NAMALWA (cell line): ENCODE results near the gene ZSCAN21.

Experiments
- DNase-seq: peaks from one replicate; pipeline ENCODE4 v3.0.0-alpha.2; 2015; ENCODE audit warnings: low spot score

Gene ZSCAN21

GRCh38 chr7:100029596-100029995, 20.0 kb upstream of the ZSCAN21 start:
- DNase-seq = no peak

DNA sequence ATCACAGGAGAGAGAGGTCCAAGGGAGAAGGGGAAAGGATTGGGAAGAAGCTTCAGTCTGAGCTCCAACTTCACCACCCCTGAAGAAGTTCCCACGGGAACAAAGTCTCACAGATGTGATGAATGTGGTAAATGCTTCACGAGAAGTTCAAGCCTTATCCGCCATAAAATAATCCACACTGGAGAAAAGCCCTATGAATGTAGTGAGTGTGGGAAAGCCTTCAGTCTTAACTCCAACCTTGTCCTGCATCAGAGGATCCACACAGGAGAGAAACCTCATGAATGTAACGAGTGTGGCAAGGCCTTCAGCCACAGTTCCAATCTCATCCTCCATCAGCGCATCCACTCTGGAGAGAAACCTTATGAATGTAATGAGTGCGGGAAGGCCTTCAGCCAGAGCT, 16.0 kb upstream of the ZSCAN21 start:
- no peak for DNase-seq

- no peak for DNase-seq
Observed at GRCh38 chr7:100034871-100035510, 14.6 kb upstream of the ZSCAN21 start.

DNA sequence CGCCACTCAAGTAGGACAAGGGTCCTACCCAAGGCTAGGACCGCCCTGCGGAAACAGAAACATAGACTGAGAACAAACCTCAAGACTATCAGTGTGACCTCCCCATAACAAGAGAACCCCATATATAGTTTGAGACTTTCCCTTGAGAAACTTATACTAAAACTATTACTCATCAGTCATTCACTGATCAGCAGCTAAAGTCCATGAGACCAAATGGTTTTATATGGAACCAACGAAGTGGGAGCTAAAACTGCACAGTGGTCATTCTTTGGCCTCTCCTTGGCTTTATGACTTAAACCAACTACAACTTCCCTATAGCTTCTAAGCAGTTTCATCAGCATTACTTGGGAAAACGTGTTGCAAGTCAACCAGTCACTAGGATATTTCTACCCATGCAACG, 13.7 kb upstream of the ZSCAN21 start:
- no peak for DNase-seq

DNA sequence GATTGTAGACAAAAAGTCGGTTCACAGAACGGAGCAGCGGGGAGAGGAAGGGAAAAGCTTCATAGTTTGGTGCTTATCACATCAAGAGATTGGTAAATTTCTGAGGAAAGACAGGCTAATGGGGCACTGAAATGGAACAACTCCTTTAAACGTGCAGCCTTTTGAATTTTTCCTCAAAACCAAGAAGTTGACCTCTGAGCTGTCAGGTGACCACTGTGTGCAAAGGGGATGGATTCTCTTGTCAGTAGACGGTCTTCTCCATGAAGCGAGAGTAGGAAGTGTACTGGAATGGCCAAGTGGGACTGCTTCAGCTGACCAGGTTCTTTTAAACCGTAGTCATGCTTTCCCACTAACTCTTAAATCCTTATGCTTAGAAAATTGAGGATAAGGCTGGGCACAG, 11.2 kb upstream of the ZSCAN21 start:
- no peak for DNase-seq

DNA sequence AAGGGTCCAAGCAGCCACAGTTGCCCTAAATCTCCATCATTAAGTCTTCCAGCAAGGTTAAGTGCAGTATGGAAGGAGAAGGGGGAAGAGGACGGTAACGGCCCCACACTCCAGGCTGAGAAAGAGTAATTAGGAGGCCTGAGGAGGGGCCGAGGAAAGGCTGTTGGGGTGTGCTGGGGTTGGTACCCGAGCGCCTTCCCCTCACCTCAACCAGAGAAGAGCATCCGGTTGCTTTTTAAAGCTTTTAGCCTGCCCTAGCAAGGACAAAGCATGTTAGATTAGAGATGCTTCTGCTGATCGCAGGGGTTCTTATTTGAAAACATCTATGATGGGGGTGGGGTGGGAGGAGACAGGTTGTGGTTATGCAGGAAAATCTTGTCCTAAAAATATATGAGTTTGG, 9.0 kb upstream of the ZSCAN21 start:
- no peak for DNase-seq

GRCh38 chr7:100044718-100045117, 4.9 kb upstream of the ZSCAN21 start:
- peak; percentile 34 for DNase-seq

- DNase-seq = peak; percentile 42
Observed at GRCh38 chr7:100048680-100049079, 894 bp upstream of the ZSCAN21 start.

DNA sequence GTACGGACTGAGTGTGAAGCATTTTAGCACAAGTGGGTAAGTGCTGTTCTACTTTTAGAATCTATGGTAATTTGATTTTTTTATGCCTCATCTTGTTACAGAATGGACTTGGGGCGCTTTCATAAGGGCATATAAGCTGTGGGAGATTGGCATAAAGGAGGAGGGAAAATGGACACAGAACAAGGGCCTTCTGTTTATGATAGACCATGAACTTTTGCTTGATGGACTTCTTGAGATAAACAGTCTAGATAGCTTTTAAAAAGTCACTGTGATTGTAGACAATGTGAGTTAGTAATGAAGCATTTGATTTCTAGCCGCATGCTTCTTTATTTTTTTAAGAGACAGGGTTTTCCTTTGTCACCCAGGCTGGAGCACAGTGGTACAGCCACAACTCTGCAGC, 2.0 kb downstream of the ZSCAN21 start:
- DNase-seq = no peak

DNA sequence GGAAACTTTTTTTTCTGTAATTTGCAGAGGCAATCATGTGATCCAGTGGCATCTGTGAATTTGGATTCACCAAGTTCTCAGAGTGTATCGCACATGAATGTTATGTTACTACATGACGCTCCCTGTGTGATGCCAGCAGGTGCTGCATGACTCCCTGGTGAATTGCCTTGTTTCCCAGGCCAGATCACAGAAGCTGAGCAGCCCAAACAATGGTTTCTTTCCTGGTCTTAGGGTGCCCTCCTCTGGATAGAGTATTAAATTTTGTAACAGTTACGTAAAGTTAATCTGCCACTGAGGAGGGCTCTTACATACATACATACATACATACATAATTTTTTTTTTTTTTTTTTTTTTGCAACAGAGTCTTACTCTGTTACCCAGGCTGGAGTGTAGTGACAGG, 3.6 kb downstream of the ZSCAN21 start:
- DNase-seq = peak; percentile 89

DNA sequence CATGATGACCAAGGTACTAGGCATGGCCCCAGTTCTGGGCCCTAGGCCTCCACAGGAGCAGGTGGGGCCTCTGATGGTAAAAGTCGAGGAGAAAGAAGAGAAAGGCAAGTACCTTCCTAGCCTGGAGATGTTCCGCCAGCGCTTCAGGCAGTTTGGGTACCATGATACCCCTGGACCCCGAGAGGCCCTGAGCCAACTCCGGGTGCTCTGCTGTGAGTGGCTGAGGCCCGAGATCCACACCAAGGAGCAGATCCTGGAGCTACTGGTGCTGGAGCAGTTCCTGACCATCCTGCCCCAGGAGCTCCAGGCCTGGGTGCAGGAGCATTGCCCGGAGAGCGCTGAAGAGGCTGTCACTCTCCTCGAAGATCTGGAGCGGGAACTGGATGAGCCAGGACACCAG, 7.4 kb downstream of the ZSCAN21 start:
- DNase-seq = no peak

DNA sequence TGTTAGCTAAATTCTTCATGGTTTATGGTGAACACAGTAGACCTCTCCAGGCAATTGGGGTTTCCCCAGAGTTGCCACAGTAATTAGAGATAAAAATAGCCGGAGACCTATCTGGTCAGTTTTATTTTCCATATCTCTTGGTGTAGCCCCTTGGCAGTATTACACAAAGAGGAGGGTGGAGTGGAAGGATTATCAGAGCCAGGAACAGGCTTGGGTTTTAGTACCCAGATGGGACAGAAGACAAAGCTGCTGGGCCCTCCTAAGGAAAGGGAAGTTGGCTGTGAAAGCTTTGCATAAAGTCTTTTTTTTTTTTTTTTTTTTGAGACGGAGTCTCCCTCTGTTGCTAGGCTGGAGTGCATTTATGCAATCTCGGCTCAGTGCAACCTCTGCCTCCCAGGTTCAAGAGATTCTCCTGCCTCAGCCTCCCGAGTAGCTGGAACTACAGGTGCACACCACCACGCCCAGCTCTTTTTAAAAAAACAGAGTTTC, 9.7 kb downstream of the ZSCAN21 start:
- no peak for DNase-seq

GRCh38 chr7:100061518-100062193, 12.1 kb downstream of the ZSCAN21 start:
- no peak for DNase-seq

GRCh38 chr7:100063376-100063775, 13.8 kb downstream of the ZSCAN21 start:
- DNase-seq = no peak

DNA sequence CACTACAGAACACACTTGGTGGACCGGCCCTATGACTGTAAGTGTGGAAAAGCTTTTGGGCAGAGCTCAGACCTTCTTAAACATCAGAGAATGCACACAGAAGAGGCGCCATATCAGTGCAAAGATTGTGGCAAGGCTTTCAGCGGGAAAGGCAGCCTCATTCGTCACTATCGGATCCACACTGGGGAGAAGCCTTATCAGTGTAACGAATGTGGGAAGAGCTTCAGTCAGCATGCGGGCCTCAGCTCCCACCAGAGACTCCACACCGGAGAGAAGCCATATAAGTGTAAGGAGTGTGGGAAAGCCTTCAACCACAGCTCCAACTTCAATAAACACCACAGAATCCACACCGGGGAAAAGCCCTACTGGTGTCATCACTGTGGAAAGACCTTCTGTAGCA, 14.6 kb downstream of the ZSCAN21 start:
- DNase-seq = no peak

DNA sequence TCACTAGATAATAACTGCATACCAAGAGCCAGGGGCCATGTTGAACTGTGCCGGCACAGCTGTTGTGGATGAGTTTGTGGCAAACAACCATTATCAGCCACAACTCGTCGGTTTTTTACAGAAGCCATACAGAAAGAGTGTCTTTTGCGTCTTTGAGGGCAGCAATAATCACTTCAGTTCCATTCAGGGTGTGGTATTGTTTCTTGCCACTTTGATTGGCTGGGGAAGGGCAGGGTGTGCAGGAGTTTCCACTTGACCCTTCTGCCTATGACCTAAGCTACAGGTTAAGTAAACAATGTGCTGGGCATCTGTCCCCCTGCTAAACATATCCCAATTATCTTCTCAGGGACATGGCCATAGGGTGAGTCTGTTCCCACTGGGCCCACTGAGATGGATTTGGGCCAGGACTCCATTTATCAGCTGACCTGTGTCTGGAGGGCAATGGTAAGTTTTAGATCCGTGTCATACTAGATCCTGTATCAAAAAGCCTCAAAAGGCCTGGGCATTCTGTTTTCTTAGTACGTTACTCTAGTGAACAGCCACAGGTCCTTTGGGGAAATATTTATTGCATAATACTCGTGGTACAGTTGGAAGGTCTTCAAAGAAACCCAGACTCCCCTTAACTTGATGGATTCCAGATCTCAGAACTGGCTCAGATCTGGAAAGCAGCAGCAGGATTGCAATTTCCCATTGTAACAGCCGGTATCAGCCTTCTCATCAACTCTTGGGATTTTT, 16.0 kb downstream of the ZSCAN21 start:
- DNase-seq = no peak

DNA sequence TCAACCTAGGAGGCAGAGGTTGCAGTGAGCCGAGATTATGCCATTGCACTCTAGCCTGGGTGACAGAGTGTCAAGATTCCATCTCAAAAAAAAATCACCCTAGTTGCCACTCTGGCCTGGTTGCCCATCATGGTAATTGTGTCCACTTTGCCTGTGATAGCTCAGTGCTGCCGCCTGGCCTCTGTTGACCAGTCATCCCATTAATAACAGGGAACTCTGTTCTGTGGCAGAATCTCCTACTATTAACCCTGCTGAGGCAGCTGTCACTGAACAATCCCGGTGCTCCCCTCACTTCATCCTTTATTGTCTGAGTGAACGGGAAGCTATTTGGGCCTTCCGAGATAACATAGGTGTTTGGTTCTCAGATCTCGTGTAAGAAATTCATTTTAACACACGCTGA, 17.4 kb downstream of the ZSCAN21 start:
- DNase-seq = no peak

GRCh38 chr7:100069991-100070390, 20.4 kb downstream of the ZSCAN21 start:
- no peak for DNase-seq

DNA sequence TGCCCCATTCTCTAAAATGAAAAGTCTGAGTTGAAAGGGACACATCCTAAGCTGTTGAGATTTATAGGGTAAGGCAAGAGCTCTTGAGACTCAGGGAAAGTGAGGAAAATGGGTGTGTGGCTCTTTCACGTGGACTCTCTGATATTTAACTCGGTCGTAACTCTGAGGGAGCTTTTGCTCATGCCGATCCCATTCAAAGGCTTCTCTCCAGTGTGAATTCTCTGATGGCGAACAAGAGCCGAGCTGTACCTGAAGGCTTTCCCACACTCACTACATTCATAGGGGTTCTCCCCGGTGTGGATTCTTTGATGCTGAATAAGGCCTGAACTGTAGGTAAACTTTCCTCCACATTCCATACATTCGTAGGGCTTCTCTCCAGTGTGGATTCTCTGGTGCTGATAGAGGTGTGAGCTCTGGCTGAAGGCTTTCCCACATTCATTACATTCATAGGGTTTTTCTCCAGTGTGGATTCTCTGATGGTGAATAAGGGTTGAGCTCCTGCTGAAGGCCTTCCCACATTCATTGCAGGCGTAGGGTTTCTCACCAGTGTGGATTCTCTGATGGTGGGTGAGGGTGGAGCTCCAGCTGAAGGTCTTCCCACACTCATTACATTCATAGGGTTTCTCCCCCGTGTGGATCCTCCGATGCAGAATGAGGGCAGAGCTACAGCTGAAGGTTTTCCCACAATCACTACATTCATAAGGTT, 21.6 kb downstream of the ZSCAN21 start:
- DNase-seq = no peak

- DNase-seq = no peak
Observed at GRCh38 chr7:100072462-100072861, 22.9 kb downstream of the ZSCAN21 start.

GRCh38 chr7:100074841-100075240, 25.3 kb downstream of the ZSCAN21 start:
- DNase-seq = no peak

DNA sequence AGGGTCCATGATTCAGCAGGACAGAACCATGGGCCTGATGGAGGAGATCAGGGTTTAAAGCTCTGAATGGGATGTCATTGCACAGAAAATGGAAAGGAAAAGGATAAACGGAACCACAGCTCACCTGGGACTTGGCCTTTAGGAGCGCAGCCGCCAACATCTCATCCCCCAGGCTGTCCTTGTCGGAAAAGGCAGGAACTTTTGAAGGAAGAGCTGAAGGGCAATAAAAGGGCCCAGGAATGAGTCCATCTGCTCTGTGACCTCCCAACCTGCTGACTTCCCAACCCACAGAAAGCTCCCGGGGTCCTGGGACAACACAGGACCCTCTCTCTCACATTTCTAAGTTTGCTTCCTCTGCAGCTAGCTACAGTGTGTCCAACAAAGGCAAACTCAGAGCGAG, 25.8 kb downstream of the ZSCAN21 start:
- DNase-seq = no peak

GRCh38 chr7:100077205-100077604, 27.6 kb downstream of the ZSCAN21 start:
- no peak for DNase-seq
